ENCODE results near the gene DIS3L2. TPM values are rescaled to one million over a fixed set of nuclear protein-coding genes. Genes with fewer than 3 reads are reported as not detected.
"Not testable (repeated sequence)": the region's sequence is repeated elsewhere in the genome, so short reads cannot be mapped to it uniquely, and the experiment has no call there.

The DIS3L2 gene
- total and polyA plus RNA-seq, 2 donors = 16.3 to 21.6 TPM

GRCh38 chr2:232365621-232366321, 404.3 kb downstream of the DIS3L2 start:
- Histone ChIP-seq H3K36me3 (ENCODE audit: control insufficient read depth in 2 of 2, insufficient read depth in 2 of 2, low read length in 1 of 2) (peaks cover 0 to 4% of the 10 kb centered on the region in 2 donors), H3K27me3 (ENCODE audit: control insufficient read depth in 2 of 2, insufficient read depth in 1 of 2, low read length in 1 of 2) (no peaks in the 10 kb centered on the region), H3K9me3 (ENCODE audit: control insufficient read depth in 2 of 2, insufficient read depth in 1 of 2, low read length in 1 of 2) (peaks cover 4 to 22% of the 10 kb centered on the region in 2 donors), H3K27ac (ENCODE audit: low read depth in 1 of 2, low read length in 1 of 2) (no peak overlapping the region), H3K4me1 (ENCODE audit: control insufficient read depth in 2 of 2, insufficient read depth in 2 of 2, low read length in 2 of 2) (peaks cover 16 to 48% of the 10 kb centered on the region in 2 donors), H3K4me3 (ENCODE audit: low read length in 2 of 2) (no peak overlapping the region)
- WGBS = 80% methylated on average over 20 of the region's 20 CpGs
- DNase-seq (ENCODE audit: low read depth in 6 of 9, low spot score in 9 of 9) = peak in 1 of 9 donors; percentile 45

GRCh38 chr2:232366461-232366860, 404.9 kb downstream of the DIS3L2 start:
- peaks cover 4 to 17% of the 10 kb centered on the region in 2 donors for H3K9me3 ChIP-seq (ENCODE audit: control insufficient read depth in 2 of 2, insufficient read depth in 1 of 2, low read length in 1 of 2)
- H3K36me3 ChIP-seq (ENCODE audit: control insufficient read depth in 2 of 2, insufficient read depth in 2 of 2, low read length in 1 of 2); H3K27ac ChIP-seq (ENCODE audit: low read depth in 1 of 2, low read length in 1 of 2); H3K4me3 ChIP-seq (ENCODE audit: low read length in 2 of 2); H3K27me3 ChIP-seq (ENCODE audit: control insufficient read depth in 2 of 2, insufficient read depth in 1 of 2, low read length in 1 of 2); DNase-seq (ENCODE audit: low read depth in 6 of 9, low spot score in 9 of 9): not testable (repeated sequence)
- 97% methylated on average over 21 of the region's 23 CpGs for WGBS
- H3K4me1 ChIP-seq (ENCODE audit: control insufficient read depth in 2 of 2, insufficient read depth in 2 of 2, low read length in 2 of 2) = peaks cover 16 to 48% of the 10 kb centered on the region in 2 donors

- Histone ChIP-seq H3K4me3 (ENCODE audit: low read length in 2 of 2) (no peak overlapping the region), H3K27me3 (ENCODE audit: control insufficient read depth in 2 of 2, insufficient read depth in 1 of 2, low read length in 1 of 2) (no peaks in the 10 kb centered on the region), H3K27ac (ENCODE audit: low read depth in 1 of 2, low read length in 1 of 2) (no peak overlapping the region), H3K36me3 (ENCODE audit: control insufficient read depth in 2 of 2, insufficient read depth in 2 of 2, low read length in 1 of 2) (peaks cover 0 to 4% of the 10 kb centered on the region in 2 donors), H3K9me3 (ENCODE audit: control insufficient read depth in 2 of 2, insufficient read depth in 1 of 2, low read length in 1 of 2) (peaks cover 4 to 12% of the 10 kb centered on the region in 2 donors), H3K4me1 (ENCODE audit: control insufficient read depth in 2 of 2, insufficient read depth in 2 of 2, low read length in 2 of 2) (peaks cover 16 to 48% of the 10 kb centered on the region in 2 donors)
- no peak for DNase-seq (ENCODE audit: low read depth in 6 of 9, low spot score in 9 of 9)
- 98% methylated on average over 7 of the region's 7 CpGs for WGBS
Measured at GRCh38 chr2:232367016-232367415, 405.5 kb downstream of the DIS3L2 start.

- no peaks in the 10 kb centered on the region for H3K27me3 ChIP-seq (ENCODE audit: control insufficient read depth in 2 of 2, insufficient read depth in 1 of 2, low read length in 1 of 2)
- H3K27ac ChIP-seq (ENCODE audit: low read depth in 1 of 2, low read length in 1 of 2) = no peak overlapping the region
- 96% methylated on average over 13 of the region's 13 CpGs for WGBS
- no peak for DNase-seq (ENCODE audit: low read depth in 6 of 9, low spot score in 9 of 9)
- no peak overlapping the region for H3K4me3 ChIP-seq (ENCODE audit: low read length in 2 of 2)
- peaks cover under 1 to 5% of the 10 kb centered on the region in 2 donors for H3K9me3 ChIP-seq (ENCODE audit: control insufficient read depth in 2 of 2, insufficient read depth in 1 of 2, low read length in 1 of 2)
- H3K4me1 ChIP-seq (ENCODE audit: control insufficient read depth in 2 of 2, insufficient read depth in 2 of 2, low read length in 2 of 2) = peaks cover 13 to 41% of the 10 kb centered on the region in 2 donors
- peaks cover 0 to under 1% of the 10 kb centered on the region in 2 donors for H3K36me3 ChIP-seq (ENCODE audit: control insufficient read depth in 2 of 2, insufficient read depth in 2 of 2, low read length in 1 of 2)
Measured at GRCh38 chr2:232367591-232368233, 406.2 kb downstream of the DIS3L2 start.

- Histone ChIP-seq H3K36me3 (ENCODE audit: control insufficient read depth in 2 of 2, insufficient read depth in 2 of 2, low read length in 1 of 2) (no peaks in the 10 kb centered on the region), H3K27ac (ENCODE audit: low read depth in 1 of 2, low read length in 1 of 2) (no peak overlapping the region), H3K27me3 (ENCODE audit: control insufficient read depth in 2 of 2, insufficient read depth in 1 of 2, low read length in 1 of 2) (no peaks in the 10 kb centered on the region), H3K4me3 (ENCODE audit: low read length in 2 of 2) (no peak overlapping the region), H3K4me1 (ENCODE audit: control insufficient read depth in 2 of 2, insufficient read depth in 2 of 2, low read length in 2 of 2) (peaks cover 7 to 35% of the 10 kb centered on the region in 2 donors), H3K9me3 (ENCODE audit: control insufficient read depth in 2 of 2, insufficient read depth in 1 of 2, low read length in 1 of 2) (no peaks in the 10 kb centered on the region)
- no peak for DNase-seq (ENCODE audit: low read depth in 6 of 9, low spot score in 9 of 9)
- WGBS = 97% methylated on average over 15 of the region's 15 CpGs
Measured at GRCh38 chr2:232368311-232368731, 406.8 kb downstream of the DIS3L2 start.

- no peak for DNase-seq (ENCODE audit: low read depth in 6 of 9, low spot score in 9 of 9)
- 91% methylated on average over 15 of the region's 15 CpGs for WGBS
- no peak overlapping the region for H3K27ac ChIP-seq (ENCODE audit: low read depth in 1 of 2, low read length in 1 of 2)
Measured at GRCh38 chr2:232369126-232369951, 407.8 kb downstream of the DIS3L2 start.

GRCh38 chr2:232370007-232370406, 408.5 kb downstream of the DIS3L2 start:
- H3K27me3 ChIP-seq (ENCODE audit: control insufficient read depth in 2 of 2, insufficient read depth in 1 of 2, low read length in 1 of 2); H3K9me3 ChIP-seq (ENCODE audit: control insufficient read depth in 2 of 2, insufficient read depth in 1 of 2, low read length in 1 of 2); H3K27ac ChIP-seq (ENCODE audit: low read depth in 1 of 2, low read length in 1 of 2); DNase-seq (ENCODE audit: low read depth in 6 of 9, low spot score in 9 of 9); H3K36me3 ChIP-seq (ENCODE audit: control insufficient read depth in 2 of 2, insufficient read depth in 2 of 2, low read length in 1 of 2); H3K4me3 ChIP-seq (ENCODE audit: low read length in 2 of 2): not testable (repeated sequence)
- 55% methylated on average over 10 of the region's 12 CpGs for WGBS
- peaks cover 0 to 18% of the 10 kb centered on the region in 2 donors for H3K4me1 ChIP-seq (ENCODE audit: control insufficient read depth in 2 of 2, insufficient read depth in 2 of 2, low read length in 2 of 2)

More at GRCh38 chr2:232369126-232369951, 407.8 kb downstream of the DIS3L2 start:
- H3K9me3 ChIP-seq (ENCODE audit: control insufficient read depth in 2 of 2, insufficient read depth in 1 of 2, low read length in 1 of 2) = no peaks in the 10 kb centered on the region
- no peaks in the 10 kb centered on the region for H3K27me3 ChIP-seq (ENCODE audit: control insufficient read depth in 2 of 2, insufficient read depth in 1 of 2, low read length in 1 of 2)
- H3K36me3 ChIP-seq (ENCODE audit: control insufficient read depth in 2 of 2, insufficient read depth in 2 of 2, low read length in 1 of 2) = no peaks in the 10 kb centered on the region
- H3K4me1 ChIP-seq (ENCODE audit: control insufficient read depth in 2 of 2, insufficient read depth in 2 of 2, low read length in 2 of 2) = peaks cover 2 to 24% of the 10 kb centered on the region in 2 donors
- no peak overlapping the region for H3K4me3 ChIP-seq (ENCODE audit: low read length in 2 of 2)

- Histone ChIP-seq H3K27ac (ENCODE audit: low read depth in 1 of 2, low read length in 1 of 2) (no peak overlapping the region), H3K4me1 (ENCODE audit: control insufficient read depth in 2 of 2, insufficient read depth in 2 of 2, low read length in 2 of 2) (peaks cover 0 to 8% of the 10 kb centered on the region in 2 donors), H3K36me3 (ENCODE audit: control insufficient read depth in 2 of 2, insufficient read depth in 2 of 2, low read length in 1 of 2) (no peaks in the 10 kb centered on the region), H3K9me3 (ENCODE audit: control insufficient read depth in 2 of 2, insufficient read depth in 1 of 2, low read length in 1 of 2) (no peaks in the 10 kb centered on the region), H3K27me3 (ENCODE audit: control insufficient read depth in 2 of 2, insufficient read depth in 1 of 2, low read length in 1 of 2) (peaks cover 0 to 2% of the 10 kb centered on the region in 2 donors), H3K4me3 (ENCODE audit: low read length in 2 of 2) (no peak overlapping the region)
- no peak for DNase-seq (ENCODE audit: low read depth in 6 of 9, low spot score in 9 of 9)
- 98% methylated on average over 18 of the region's 18 CpGs for WGBS
Measured at GRCh38 chr2:232372231-232373208, 411.0 kb downstream of the DIS3L2 start.
